NOMO-1 treated with DMSO at 0.1 percent for 48 hours (cell line): Measurements from ENCODE around the gene DTWD1.
A peak's percentile ranks its signal among the peaks of the same experiment; 100 is the strongest.
"Not testable (repeated sequence)": the region's sequence is repeated elsewhere in the genome, so short reads cannot be mapped to it uniquely, and the experiment has no call there.

ENCODE experiments used
- DNase-seq: peaks from one replicate; lab custom pipeline; 2025; ENCODE audit not compliant: unreplicated experiment; lab: John Stamatoyannopoulos, UW

The DTWD1 gene

GRCh38 chr15:49620658-49621368 is at the start of gene DTWD1, which contains the start of gene FAM227B:
Gene DTWD1 (plus strand): TSS chr15:49621048. CDS start chr15:49625168, 4,120 bp downstream.
Gene FAM227B (minus strand): TSS chr15:49620818. CDS start chr15:49615171, 5,647 bp downstream.
- DNase-seq, result peak; percentile 96

- no peak for DNase-seq
Observed at GRCh38 chr15:49573421-49573820, 47.4 kb upstream of the DTWD1 start.

- DNase-seq, result no peak
Observed at GRCh38 chr15:49589030-49589429, 31.8 kb upstream of the DTWD1 start.

GRCh38 chr15:49592829-49593316 is 28.0 kb upstream of the DTWD1 start:
- not testable (repeated sequence) for DNase-seq

- DNase-seq, result no peak
Observed at GRCh38 chr15:49604625-49605409, 16.0 kb upstream of the DTWD1 start.

GRCh38 chr15:49605588-49605987 is 15.3 kb upstream of the DTWD1 start:
- no peak for DNase-seq

GRCh38 chr15:49606594-49606993 is 14.3 kb upstream of the DTWD1 start:
- DNase-seq, result no peak

- no peak for DNase-seq
Observed at GRCh38 chr15:49610157-49610918, 10.5 kb upstream of the DTWD1 start.

- not testable (repeated sequence) for DNase-seq
Observed at GRCh38 chr15:49612240-49612639, 8.6 kb upstream of the DTWD1 start.

GRCh38 chr15:49619226-49619625 is 1.6 kb upstream of the DTWD1 start:
- DNase-seq, result peak; percentile 3

GRCh38 chr15:49620199-49620598 is 649 bp upstream of the DTWD1 start:
- DNase-seq, result peak; percentile 57

GRCh38 chr15:49621401-49621811 is 558 bp downstream of the DTWD1 start:
- DNase-seq, result peak; percentile 36

GRCh38 chr15:49621887-49622286 is 1.0 kb downstream of the DTWD1 start:
- no peak for DNase-seq

- DNase-seq, result no peak
Observed at GRCh38 chr15:49622561-49622960, 1.7 kb downstream of the DTWD1 start.

GRCh38 chr15:49624056-49624455 is 3.2 kb downstream of the DTWD1 start:
- no peak for DNase-seq

- no peak for DNase-seq
Observed at GRCh38 chr15:49625460-49626036, 4.7 kb downstream of the DTWD1 start.

GRCh38 chr15:49627407-49627877 is 6.6 kb downstream of the DTWD1 start:
- no peak for DNase-seq

- no peak for DNase-seq
Observed at GRCh38 chr15:49628379-49628778, 7.5 kb downstream of the DTWD1 start.

GRCh38 chr15:49637857-49638256 is 17.0 kb downstream of the DTWD1 start:
- DNase-seq, result no peak

- DNase-seq, result no peak
Observed at GRCh38 chr15:49644364-49644794, 23.5 kb downstream of the DTWD1 start.

- no peak for DNase-seq
Observed at GRCh38 chr15:49645277-49645676, 24.4 kb downstream of the DTWD1 start.
